Measurements from ENCODE around the gene HDAC4. TPM values are rescaled to one million over a fixed set of nuclear protein-coding genes. Genes with fewer than 3 reads are reported as not detected.
A peak's percentile ranks its signal among the peaks of the same experiment; 100 is the strongest.

HDAC4 gene
- total and polyA plus RNA-seq, 2 of the 4 experiments (the other 2 are of a cell fraction): 4.1 to 7.2 TPM

DNA sequence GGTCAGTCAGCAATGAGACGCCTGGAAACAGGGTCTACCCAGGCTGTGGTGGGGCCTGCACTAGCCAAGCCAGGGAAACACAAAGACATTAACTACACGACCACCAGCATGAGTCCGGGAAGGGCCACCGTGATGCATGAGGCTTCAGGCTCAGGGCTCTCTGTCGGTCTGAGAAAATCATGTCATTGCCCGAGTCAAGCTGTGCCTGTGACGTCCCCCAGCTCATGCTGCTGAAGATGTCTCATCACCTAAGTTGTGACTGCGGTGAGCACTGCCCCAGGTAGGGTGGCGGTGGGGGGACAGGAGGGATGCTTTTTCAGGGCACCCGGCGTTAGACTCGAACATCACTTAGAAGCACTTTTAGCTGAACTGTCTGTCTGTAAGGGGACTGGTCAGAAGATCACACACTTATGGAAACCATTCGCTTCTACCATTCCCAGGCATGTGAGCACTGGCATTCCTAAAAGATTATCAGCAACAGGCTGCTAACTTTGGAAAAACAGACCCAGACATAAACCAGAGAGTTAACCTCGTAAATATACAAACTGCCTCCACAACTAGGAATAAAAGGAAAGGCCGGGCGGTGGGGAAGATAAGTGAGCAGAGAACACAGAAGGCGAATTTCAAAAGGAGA lies 234.5 kb downstream of the HDAC4 start:
- POLR2A ChIA-PET (ENCODE audit: unreplicated experiment): no interaction called here

More for the DNA sequence above, 234.5 kb downstream of the HDAC4 start:
- no peak overlapping the region for H4K91ac ChIP-seq (ENCODE audit: insufficient read depth, low read depth, low read length)
- no peak overlapping the region for H3K56ac ChIP-seq (ENCODE audit: extremely low read depth, insufficient read depth, low read length)
- no peak overlapping the region for H2BK5ac ChIP-seq (ENCODE audit: low read depth, low read length, poor library complexity, severe bottlenecking)
- BruUV-seq (replicated peaks): no TSS peak
- peaks cover 35% of the 10 kb centered on the region for H3K36me3 ChIP-seq (ENCODE audit: control insufficient read depth, insufficient read depth, low read length)
- H4K20me1 ChIP-seq (ENCODE audit: insufficient read depth, low read length): no peaks in the 10 kb centered on the region
- H4K5ac ChIP-seq (ENCODE audit: low read depth, low read length): no peak overlapping the region
- no peaks in the 10 kb centered on the region; the same call in 1 of the 2 replicates for H3K9me1 ChIP-seq (ENCODE audit: insufficient read depth, low read length)
- H2AFZ ChIP-seq (replicated peaks; ENCODE audit: low read length, poor library complexity): no peak overlapping the region
- H3K9ac ChIP-seq (ENCODE audit: low read depth, low read length): no peak overlapping the region
- no peak overlapping the region for H4K8ac ChIP-seq (ENCODE audit: low read depth in 2 of 2, low read length in 2 of 2)
- dilution Hi-C loops (cut with HindIII; ENCODE audit: low sequenced_read_pairs, unreplicated experiment): no loop called here
- H3K27me3 ChIP-seq (ENCODE audit: control insufficient read depth, insufficient read depth, low read length): no peaks in the 10 kb centered on the region
- H3K4me2 ChIP-seq (ENCODE audit: low read depth, low read length): no peak overlapping the region
- no peak overlapping the region for H2BK20ac ChIP-seq (ENCODE audit: low read depth, low read length)
- H3K23ac ChIP-seq (ENCODE audit: low read depth, low read length): no peak overlapping the region
- H3K27ac ChIP-seq (ENCODE audit: insufficient read depth, low read length): no peak overlapping the region
- H3K4ac ChIP-seq (ENCODE audit: low read depth, low read length): no peak overlapping the region
- H3K9me3 ChIP-seq (ENCODE audit: control insufficient read depth, insufficient read depth, low read length): 0 out of 2 replicates have a peak, but pooled peaks cover 4% of the 10 kb centered on the region
- in situ Hi-C loops (cut with MboI; ENCODE audit: low sequenced_read_pairs): no loop called here
- 100% methylated on average over 3 of the region's 17 CpGs; no CpG with 5 or more reads in 1 of the 2 experiments for WGBS, 2 experiments (ENCODE audit: extremely low coverage in 2 of 2, insufficient read length in 1 of 2)
- H3K79me1 ChIP-seq (ENCODE audit: low read depth in 1 of 2, low read length in 2 of 2): no peaks in the 10 kb centered on the region
- TF ChIP-seq MAFK (IDR thresholded peaks at IDR 0.05; ENCODE audit: low read depth, low read length): no peak
- TF ChIP-seq CHD1 (IDR thresholded peaks at IDR 0.05; ENCODE audit: low read depth, low read length): no peak
- TF ChIP-seq SMC3 (IDR thresholded peaks at IDR 0.05; ENCODE audit: low read depth, low read length): no peak
- no peak for TF ChIP-seq MAZ (IDR thresholded peaks at IDR 0.05; ENCODE audit: borderline replicate concordance, low read depth, low read length)
- TF ChIP-seq NFE2L2 (IDR thresholded peaks at IDR 0.05; ENCODE audit: low read depth, low read length): no peak
- TF ChIP-seq, protein P1, sequence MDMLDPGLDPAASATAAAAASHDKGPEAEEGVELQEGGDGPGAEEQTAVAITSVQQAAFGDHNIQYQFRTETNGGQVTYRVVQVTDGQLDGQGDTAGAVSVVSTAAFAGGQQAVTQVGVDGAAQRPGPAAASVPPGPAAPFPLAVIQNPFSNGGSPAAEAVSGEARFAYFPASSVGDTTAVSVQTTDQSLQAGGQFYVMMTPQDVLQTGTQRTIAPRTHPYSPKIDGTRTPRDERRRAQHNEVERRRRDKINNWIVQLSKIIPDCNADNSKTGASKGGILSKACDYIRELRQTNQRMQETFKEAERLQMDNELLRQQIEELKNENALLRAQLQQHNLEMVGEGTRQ (IDR thresholded peaks at IDR 0.05; ENCODE audit: low read depth, low read length): no peak
- TF ChIP-seq MXI1 (IDR thresholded peaks at IDR 0.05; ENCODE audit: borderline replicate concordance, low read depth, low read length): no peak
- TF ChIP-seq RFX5 (IDR thresholded peaks at IDR 0.05; ENCODE audit: low read depth, low read length): no peak
- no peak for TF ChIP-seq RAD21 (IDR thresholded peaks at IDR 0.05; ENCODE audit: low read length)
- TF ChIP-seq RCOR1 (IDR thresholded peaks at IDR 0.05; ENCODE audit: insufficient replicate concordance, low read length): no peak
- TF ChIP-seq, protein P2, sequence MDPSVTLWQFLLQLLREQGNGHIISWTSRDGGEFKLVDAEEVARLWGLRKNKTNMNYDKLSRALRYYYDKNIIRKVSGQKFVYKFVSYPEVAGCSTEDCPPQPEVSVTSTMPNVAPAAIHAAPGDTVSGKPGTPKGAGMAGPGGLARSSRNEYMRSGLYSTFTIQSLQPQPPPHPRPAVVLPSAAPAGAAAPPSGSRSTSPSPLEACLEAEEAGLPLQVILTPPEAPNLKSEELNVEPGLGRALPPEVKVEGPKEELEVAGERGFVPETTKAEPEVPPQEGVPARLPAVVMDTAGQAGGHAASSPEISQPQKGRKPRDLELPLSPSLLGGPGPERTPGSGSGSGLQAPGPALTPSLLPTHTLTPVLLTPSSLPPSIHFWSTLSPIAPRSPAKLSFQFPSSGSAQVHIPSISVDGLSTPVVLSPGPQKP (IDR thresholded peaks at IDR 0.05; ENCODE audit: borderline replicate concordance, low read depth, low read length): no peak
- ATAC-seq (ENCODE audit: low read depth) (no peak), DNase-seq (peak; percentile 1)
- no peak overlapping the region for H2AK9ac ChIP-seq (replicated peaks; ENCODE audit: low read depth, low read length, poor library complexity)
- no peak overlapping the region for H2BK120ac ChIP-seq (ENCODE audit: low read depth, low read length)
- no peak overlapping the region for H3K18ac ChIP-seq (ENCODE audit: low read depth, low read length)
- no peaks in the 10 kb centered on the region for H3K4me1 ChIP-seq (ENCODE audit: control insufficient read depth, insufficient read depth, low read length)
- no peak overlapping the region for H2AK5ac ChIP-seq (ENCODE audit: low read depth, low read length)
- CTCF ChIA-PET: no interaction called here
- no peak overlapping the region for H2BK15ac ChIP-seq (ENCODE audit: low read depth, low read length)
- intact Hi-C loops (cut with micrococcal nuclease): no loop called here
- H3K4me3 ChIP-seq (ENCODE audit: insufficient read depth, low read depth, low read length): no peak overlapping the region
- H3K14ac ChIP-seq (replicated peaks; ENCODE audit: low read depth, low read length): no peak overlapping the region

All from IMR-90 (cell line).